GM19395 (cell line): ENCODE results near the gene TNK2.
"Not testable (repeated sequence)": the region's sequence is repeated elsewhere in the genome, so short reads cannot be mapped to it uniquely, and the experiment has no call there.

Experiments
- ATAC-seq: cut with Tn5 transposase; IDR thresholded peaks from one replicate; pipeline ENCODE4 v1.9.1; 2021; ENCODE audit warnings: mild to moderate bottlenecking, moderate library complexity; ENCODE audit not compliant: unreplicated experiment

TNK2 gene

DNA sequence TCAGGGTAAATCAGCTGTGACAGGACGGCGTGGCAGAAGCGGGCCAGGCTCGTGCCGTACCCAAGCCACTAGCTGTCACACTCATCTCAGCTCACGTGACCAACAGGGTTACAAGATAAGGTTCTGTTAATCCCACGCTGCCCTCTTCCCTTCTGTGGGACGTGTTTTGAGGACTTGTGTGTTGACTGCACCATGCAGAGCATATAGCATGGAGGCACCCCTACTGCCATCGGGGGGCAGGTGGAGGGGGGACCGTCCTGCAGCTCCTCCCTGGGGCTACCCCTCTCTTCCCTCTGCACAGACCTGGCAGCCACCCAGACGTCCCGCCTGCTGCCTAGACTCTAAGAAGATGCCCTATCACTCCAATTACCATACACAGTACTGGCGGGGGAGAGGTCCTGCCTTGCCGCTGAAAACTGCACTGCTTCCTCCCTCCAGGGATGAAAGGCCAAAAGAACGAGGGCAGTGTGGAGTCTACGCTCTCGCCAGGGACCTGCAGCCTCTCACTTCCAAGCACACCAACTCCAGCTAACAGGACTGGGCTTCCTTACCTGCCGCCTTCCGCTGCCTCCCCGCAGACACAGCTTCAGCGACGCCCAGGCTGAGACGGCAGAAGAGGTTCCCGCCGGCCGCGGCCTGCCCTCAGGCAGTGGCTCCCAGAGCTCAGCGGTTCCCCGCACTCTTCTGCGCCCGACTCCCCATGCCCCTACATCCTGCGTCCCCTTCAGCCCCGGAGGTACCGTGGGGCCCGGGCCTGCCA, at the start of gene TNK2:
Gene TNK2, minus strand, starts transcription at position 618 of the 760 bp plus-strand sequence. CDS start 19,963 bp downstream, outside the sequence.
- ATAC-seq, result peak; percentile 31

GRCh38 chr3:195956577-195956976, 48.2 kb upstream of the TNK2 start:
- ATAC-seq, result no peak

DNA sequence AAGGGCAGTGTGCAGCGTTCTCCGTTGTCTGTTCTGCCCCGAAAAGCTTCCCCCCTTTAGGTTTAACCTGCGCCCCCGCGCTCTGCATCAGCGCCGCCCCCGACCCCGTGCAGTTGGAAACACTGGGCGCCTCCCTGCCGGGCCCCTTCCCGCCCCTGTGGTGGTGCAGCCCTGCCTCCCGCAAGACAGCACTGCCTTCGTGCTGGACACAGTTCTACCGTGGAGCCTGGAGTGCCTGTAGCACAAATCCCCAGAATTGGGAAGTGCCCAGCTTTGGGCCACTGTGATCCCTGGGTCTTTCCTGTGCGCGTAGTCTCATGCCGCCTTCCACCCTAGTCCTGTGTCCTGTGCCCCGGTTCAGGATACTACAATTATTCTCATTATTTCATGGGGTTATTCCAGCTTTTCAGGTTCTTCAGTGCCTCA, 47.1 kb upstream of the TNK2 start:
- ATAC-seq, result not testable (repeated sequence)

- ATAC-seq, result peak; percentile 76
Measured at GRCh38 chr3:195954752-195955119, 46.4 kb upstream of the TNK2 start.

- peak; percentile 97 for ATAC-seq
Measured at GRCh38 chr3:195954052-195954751, 45.9 kb upstream of the TNK2 start.

DNA sequence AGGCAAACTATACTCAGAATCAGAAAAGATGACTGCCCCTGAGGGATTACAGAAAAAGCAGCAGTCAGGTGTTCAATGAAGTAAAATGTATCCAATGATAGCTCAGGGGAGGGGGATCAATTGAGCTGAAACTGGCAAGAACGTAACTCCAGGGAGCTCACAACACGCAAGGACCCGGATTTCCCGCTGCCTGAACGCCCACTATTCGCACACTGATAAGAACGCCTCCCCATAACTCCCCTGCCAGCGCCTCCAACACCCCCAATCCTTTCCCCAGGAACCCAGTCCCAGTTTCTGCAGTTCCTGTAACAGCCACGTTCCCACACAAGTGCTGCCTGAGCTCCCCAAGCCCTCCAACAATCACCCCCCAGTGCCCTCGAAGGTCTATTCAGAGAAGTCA, 44.2 kb upstream of the TNK2 start:
- ATAC-seq, result not testable (repeated sequence)

GRCh38 chr3:195951443-195952177, 43.3 kb upstream of the TNK2 start:
- not testable (repeated sequence) for ATAC-seq

- not testable (repeated sequence) for ATAC-seq
Measured at GRCh38 chr3:195950731-195951130, 42.4 kb upstream of the TNK2 start.

DNA sequence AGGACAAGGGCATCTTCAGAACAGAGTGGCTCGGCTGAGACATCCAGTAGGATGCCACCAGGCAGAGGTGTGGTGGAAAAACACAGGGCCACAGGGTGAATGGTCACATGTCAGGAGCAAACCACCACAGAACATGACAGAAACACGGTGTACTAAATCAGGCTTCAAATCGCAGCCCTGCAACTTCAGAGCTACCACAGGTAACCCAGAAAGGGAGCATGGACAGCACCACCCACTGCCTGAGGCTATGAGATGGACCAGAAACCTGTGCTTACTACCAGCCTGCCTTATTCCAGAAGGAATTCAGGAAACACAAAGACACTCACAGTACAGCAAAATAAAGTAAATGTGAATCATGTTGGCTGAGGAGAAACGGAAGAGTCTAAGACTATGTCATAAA, 41.8 kb upstream of the TNK2 start:
- not testable (repeated sequence) for ATAC-seq

GRCh38 chr3:195946910-195947699, 38.8 kb upstream of the TNK2 start:
- ATAC-seq, result not testable (repeated sequence)

DNA sequence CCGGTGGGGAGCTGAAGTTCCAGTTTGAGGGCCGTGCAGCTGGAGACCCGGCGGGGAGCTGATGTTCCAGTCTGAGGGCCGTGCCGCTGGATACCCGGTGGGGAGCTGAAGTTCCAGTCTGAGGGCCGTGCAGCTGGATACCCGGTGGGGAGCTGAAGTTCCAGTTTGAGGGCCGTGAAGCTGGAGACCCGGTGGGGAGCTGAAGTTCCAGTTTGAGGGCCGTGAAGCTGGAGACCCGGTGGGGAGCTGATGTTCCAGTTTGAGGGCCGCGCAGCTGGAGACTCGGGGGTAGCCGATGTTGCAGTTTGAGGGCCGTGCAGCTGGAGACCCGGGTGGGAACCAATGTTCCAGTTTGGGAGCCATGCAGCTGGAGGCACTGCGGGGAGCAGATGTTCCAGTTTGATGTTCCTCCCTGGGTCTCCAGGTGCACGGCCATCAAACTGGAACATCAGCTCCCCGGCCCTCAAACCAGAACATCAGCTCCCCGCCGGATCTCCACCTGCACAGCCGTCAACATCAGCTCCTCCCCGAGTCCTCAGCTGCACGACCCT, 33.0 kb upstream of the TNK2 start:
- ATAC-seq, result not testable (repeated sequence)

- ATAC-seq, result not testable (repeated sequence)
Measured at GRCh38 chr3:195940806-195941205, 32.5 kb upstream of the TNK2 start.

- ATAC-seq, result not testable (repeated sequence)
Measured at GRCh38 chr3:195939526-195940470, 31.4 kb upstream of the TNK2 start.

DNA sequence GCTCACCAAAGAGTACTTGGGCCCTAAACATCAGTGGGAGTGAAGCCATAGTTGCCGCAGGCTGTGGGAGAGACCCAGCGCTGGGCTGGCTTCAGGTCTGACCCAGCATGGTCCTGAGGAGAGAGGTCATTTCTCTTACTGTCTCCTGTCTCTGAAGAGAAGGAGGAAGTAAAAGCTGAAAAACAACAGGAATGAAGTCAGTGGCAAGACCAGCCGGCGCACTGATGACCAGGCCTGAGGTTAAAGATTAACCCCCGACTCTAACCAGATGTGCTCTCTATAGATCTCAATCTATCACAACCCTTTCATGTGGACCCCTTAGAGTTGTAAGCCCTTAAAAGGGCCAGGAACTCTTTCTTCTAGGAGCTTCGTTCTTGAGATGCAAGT, 24.7 kb upstream of the TNK2 start:
- ATAC-seq, result not testable (repeated sequence)

DNA sequence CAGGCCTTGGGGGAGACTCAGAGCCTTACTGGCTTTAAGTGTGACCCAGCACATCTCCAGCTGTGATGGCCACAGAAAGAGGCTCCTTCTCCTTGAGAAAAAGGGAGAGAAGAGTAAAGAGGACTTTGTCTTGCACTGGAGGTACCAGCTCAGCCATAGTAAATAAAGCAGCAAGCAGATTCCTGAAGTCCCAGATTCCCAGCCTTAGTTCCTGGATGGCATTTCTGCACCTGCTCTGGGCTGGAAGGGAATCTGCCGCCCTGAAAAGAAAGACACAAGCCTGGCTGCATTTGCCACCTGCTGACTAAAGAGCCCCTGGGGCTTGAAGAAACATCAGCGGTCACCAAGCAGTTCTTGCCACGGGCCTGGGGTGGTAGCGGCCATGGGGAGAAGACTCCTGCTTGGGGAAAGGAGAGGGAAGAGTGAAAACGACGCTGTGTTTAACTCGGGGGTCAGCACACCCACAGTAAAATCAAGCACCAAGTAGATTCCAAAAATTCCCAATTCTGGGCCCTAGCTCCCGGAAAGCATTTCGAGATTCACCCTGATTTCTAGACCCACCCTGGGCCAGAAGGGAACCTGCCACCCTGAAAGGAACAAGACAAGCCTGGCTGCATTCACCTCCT, 24.2 kb upstream of the TNK2 start:
- no peak for ATAC-seq

- ATAC-seq, result no peak
Measured at GRCh38 chr3:195931582-195932273, 23.4 kb upstream of the TNK2 start.

- ATAC-seq, result no peak
Measured at GRCh38 chr3:195929452-195929851, 21.1 kb upstream of the TNK2 start.

DNA sequence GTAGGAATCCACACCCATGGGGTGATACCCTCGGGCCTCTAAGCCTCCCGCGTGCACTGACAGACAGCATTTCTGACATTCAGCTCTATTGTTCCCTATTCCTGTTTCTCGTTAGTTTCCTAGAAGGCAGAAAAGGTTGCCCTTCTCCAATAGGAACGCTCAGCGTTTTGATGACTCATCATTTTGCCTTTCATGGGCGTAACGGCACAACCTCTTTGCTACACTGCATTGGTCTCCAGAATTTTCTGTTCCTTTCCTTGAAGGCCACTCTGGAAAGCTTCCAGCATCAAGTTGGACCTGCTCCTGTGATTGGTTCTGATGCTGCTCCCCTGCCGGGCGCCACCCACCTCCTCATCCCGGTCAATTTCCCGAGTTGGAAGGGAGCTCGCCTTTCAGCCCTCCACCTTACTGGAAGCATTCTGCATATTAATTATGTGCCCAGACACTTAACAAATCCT, 13.0 kb upstream of the TNK2 start:
- no peak for ATAC-seq
